ENCODE data around the gene NFKBIL1. TPM values are rescaled to one million over a fixed set of nuclear protein-coding genes. Genes with fewer than 3 reads are reported as not detected.

The NFKBIL1 gene
- polyA plus RNA-seq, 1 of the 3 experiments (the other 2 are of a cell fraction) = 17.1 TPM

- H3F3A ChIP-seq (replicated peaks; ENCODE audit: insufficient read depth) = peaks cover 19% of the 10 kb centered on the region
- H3K9me2 ChIP-seq = no peaks in the 10 kb centered on the region
- H3K79me2 ChIP-seq (ENCODE audit: insufficient read depth) = peaks cover 36% of the 10 kb centered on the region
- H4K20me1 ChIP-seq (ENCODE audit: insufficient read depth) = no peaks in the 10 kb centered on the region
- H3K27ac ChIP-seq (ENCODE audit: low read depth in 2 of 2, low read length in 1 of 2) = no peak overlapping the region
- TF ChIP-seq FOXM1 (IDR thresholded peaks at IDR 0.05; ENCODE audit: low read depth) = no peak
- no peak for TF ChIP-seq POLR2AphosphoS5 (IDR thresholded peaks at IDR 0.05; ENCODE audit: low read depth, low read length)
- TF ChIP-seq MXI1 (IDR thresholded peaks at IDR 0.05; ENCODE audit: low read depth, low read length) = no peak
- TF ChIP-seq SMC3 (IDR thresholded peaks at IDR 0.05; ENCODE audit: low read depth, low read length) = no peak
- TF ChIP-seq, protein P1, sequence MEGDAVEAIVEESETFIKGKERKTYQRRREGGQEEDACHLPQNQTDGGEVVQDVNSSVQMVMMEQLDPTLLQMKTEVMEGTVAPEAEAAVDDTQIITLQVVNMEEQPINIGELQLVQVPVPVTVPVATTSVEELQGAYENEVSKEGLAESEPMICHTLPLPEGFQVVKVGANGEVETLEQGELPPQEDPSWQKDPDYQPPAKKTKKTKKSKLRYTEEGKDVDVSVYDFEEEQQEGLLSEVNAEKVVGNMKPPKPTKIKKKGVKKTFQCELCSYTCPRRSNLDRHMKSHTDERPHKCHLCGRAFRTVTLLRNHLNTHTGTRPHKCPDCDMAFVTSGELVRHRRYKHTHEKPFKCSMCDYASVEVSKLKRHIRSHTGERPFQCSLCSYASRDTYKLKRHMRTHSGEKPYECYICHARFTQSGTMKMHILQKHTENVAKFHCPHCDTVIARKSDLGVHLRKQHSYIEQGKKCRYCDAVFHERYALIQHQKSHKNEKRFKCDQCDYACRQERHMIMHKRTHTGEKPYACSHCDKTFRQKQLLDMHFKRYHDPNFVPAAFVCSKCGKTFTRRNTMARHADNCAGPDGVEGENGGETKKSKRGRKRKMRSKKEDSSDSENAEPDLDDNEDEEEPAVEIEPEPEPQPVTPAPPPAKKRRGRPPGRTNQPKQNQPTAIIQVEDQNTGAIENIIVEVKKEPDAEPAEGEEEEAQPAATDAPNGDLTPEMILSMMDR (IDR thresholded peaks at IDR 0.05) = no peak
- TF ChIP-seq TAF1 (IDR thresholded peaks at IDR 0.05; ENCODE audit: borderline replicate concordance, low read depth, low read length) = no peak
- TF ChIP-seq USF2 (IDR thresholded peaks at IDR 0.05; ENCODE audit: borderline replicate concordance, low read depth, low read length) = no peak
- TF ChIP-seq CHD2 (IDR thresholded peaks at IDR 0.05; ENCODE audit: low read length, partially characterized antibody) = no peak
- no peak for TF ChIP-seq GABPA (IDR thresholded peaks at IDR 0.05; ENCODE audit: low read depth)
- no peak for TF ChIP-seq RXRA (IDR thresholded peaks at IDR 0.05; ENCODE audit: borderline replicate concordance, low read depth)
- no peak for TF ChIP-seq YY1 (IDR thresholded peaks at IDR 0.05; ENCODE audit: low read depth)
- no peak for TF ChIP-seq NRF1 (IDR thresholded peaks at IDR 0.05; ENCODE audit: low read depth, low read length)
- ChIA-PET POLR2A (no interaction called here), CTCF (interaction anchor here (0.7 to 5.7 kb wide), 5 partner anchors 8 to 41 kb away, joined by 3 to 29 read pairs (median 6); partner anchors contain the start of genes ATP6V1G2, LTB and NFKBIL1)
- no peak overlapping the region for H3K9ac ChIP-seq
- H3K27me3 ChIP-seq (ENCODE audit: insufficient read depth) = no peaks in the 10 kb centered on the region
- no peak overlapping the region for H2AFZ ChIP-seq (ENCODE audit: low read depth)
- peaks cover 0 to 17% of the 10 kb centered on the region in 2 experiments; a peak in 2 of 4 replicates for H3K4me1 ChIP-seq (ENCODE audit: control insufficient read depth in 1 of 2, insufficient read depth in 2 of 2, low read depth in 1 of 2, low read length in 1 of 2)
- H3K36me3 ChIP-seq (replicated peaks in 1 of 2; ENCODE audit: control insufficient read depth in 1 of 2, insufficient read depth in 2 of 2, low read length in 1 of 2) = peaks cover 30 to 34% of the 10 kb centered on the region in 2 experiments
- no peaks in the 10 kb centered on the region for H3K9me3 ChIP-seq
- H3K4me3 ChIP-seq (ENCODE audit: low read depth in 2 of 2, low read length in 1 of 2) = no peak overlapping the region
- H3K4me2 ChIP-seq = no peak overlapping the region
- DNase-seq = no peak
- WGBS (ENCODE audit: low lambda C conversion rate) = 100% methylated on average over 3 of the region's 3 CpGs
Measured at GRCh38 chr6:31556307-31556706, 8.9 kb downstream of the NFKBIL1 start.

DNA sequence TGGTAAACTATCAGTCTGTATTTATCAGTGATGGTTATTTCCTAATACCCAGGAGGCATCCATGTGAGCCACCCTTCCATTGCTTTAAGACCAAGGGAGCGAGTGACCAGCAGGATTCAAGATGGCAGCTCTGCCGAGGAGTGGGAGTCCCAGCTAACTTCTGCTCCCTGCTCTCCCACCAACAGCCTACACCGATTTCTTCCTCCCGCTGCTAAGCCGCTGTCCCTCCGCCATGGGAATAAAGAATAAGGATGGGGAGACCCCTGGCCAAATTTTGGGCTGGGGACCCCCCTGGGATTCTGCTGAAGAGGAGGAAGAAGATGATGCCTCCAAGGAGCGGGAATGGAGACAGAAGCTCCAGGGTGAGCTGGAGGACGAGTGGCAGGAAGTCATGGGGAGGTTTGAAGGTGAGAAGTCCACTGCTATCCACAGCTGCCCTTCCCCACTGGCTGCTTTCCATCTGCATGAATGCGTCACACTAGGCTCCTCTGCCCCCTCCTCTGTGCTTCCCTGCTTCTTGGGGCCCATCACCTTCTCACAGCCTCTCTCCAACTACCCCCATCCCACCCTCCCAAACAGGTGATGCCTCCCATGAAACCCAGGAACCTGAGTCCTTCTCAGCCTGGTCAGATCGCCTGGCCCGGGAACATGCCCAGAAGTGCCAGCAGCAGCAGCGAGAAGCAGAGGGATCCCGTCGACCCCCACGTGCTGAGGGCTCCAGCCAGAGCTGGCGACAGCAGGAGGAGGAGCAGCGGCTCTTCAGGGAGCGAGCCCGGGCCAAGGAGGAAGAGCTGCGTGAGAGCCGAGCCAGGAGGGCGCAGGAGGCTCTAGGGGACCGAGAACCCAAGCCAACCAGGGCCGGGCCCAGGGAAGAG, 10.3 kb downstream of the NFKBIL1 start:
- Histone ChIP-seq H2AFZ (ENCODE audit: low read depth) (no peak overlapping the region), H3K4me2 (no peak overlapping the region), H3K27ac (ENCODE audit: low read depth in 2 of 2, low read length in 1 of 2) (no peak overlapping the region), H3K4me3 (ENCODE audit: low read depth in 2 of 2, low read length in 1 of 2) (no peak overlapping the region), H3K9me3 (no peaks in the 10 kb centered on the region), H3K79me2 (ENCODE audit: insufficient read depth) (peaks cover 25% of the 10 kb centered on the region; the same call in 1 of the 2 replicates), H3K9me2 (no peaks in the 10 kb centered on the region), H3K4me1 (ENCODE audit: control insufficient read depth in 1 of 2, insufficient read depth in 2 of 2, low read depth in 1 of 2, low read length in 1 of 2) (peaks cover 0 to 17% of the 10 kb centered on the region in 2 experiments; a peak in 2 of 4 replicates), H4K20me1 (ENCODE audit: insufficient read depth) (no peaks in the 10 kb centered on the region), H3F3A (replicated peaks; ENCODE audit: insufficient read depth) (peaks cover 21% of the 10 kb centered on the region), H3K9ac (no peak overlapping the region), H3K27me3 (ENCODE audit: insufficient read depth) (no peaks in the 10 kb centered on the region), H3K36me3 (replicated peaks in 1 of 2; ENCODE audit: control insufficient read depth in 1 of 2, insufficient read depth in 2 of 2, low read length in 1 of 2) (peaks cover 30 to 34% of the 10 kb centered on the region in 2 experiments)
- POLR2A ChIA-PET = no interaction called here
- no peak for DNase-seq
- TF ChIP-seq USF2 (IDR thresholded peaks at IDR 0.05; ENCODE audit: borderline replicate concordance, low read depth, low read length) = no peak
- TF ChIP-seq TAF1 (IDR thresholded peaks at IDR 0.05; ENCODE audit: borderline replicate concordance, low read depth, low read length) = no peak
- TF ChIP-seq, protein P2, sequence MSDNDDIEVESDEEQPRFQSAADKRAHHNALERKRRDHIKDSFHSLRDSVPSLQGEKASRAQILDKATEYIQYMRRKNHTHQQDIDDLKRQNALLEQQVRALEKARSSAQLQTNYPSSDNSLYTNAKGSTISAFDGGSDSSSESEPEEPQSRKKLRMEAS (IDR thresholded peaks at IDR 0.05; ENCODE audit: low read depth) = no peak
- TF ChIP-seq CHD2 (IDR thresholded peaks at IDR 0.05; ENCODE audit: low read length, partially characterized antibody) = no peak
- no peak for TF ChIP-seq GATA2 (CRISPR knock-in tag; IDR thresholded peaks at IDR 0.05)
- TF ChIP-seq GABPA (IDR thresholded peaks at IDR 0.05; ENCODE audit: low read depth) = no peak
- no peak for TF ChIP-seq ZBTB33 (IDR thresholded peaks at IDR 0.05; ENCODE audit: borderline replicate concordance, low read depth)
- TF ChIP-seq RXRA (IDR thresholded peaks at IDR 0.05; ENCODE audit: borderline replicate concordance, low read depth) = no peak
- TF ChIP-seq EP300 (IDR thresholded peaks at IDR 0.05; ENCODE audit: borderline replicate concordance in 1 of 2, low read depth in 1 of 2, low read length in 1 of 2) = no peak
- TF ChIP-seq ELF1 (IDR thresholded peaks at IDR 0.05) = no peak
- WGBS (ENCODE audit: low lambda C conversion rate) = 89% methylated on average over 22 of the region's 24 CpGs
- CTCF ChIA-PET = interaction anchor here (1.4 to 5.7 kb wide), 3 partner anchors 9 to 23 kb away, joined by 3 to 29 read pairs (median 6); partner anchors contain the start of genes ATP6V1G2 and LTB
